NCI-H460 (cell line): ENCODE data around the gene LRP8. TPM values are rescaled to one million over a fixed set of nuclear protein-coding genes. Genes with fewer than 3 reads are reported as not detected.
A peak's percentile ranks its signal among the peaks of the same experiment; 100 is the strongest.

Source experiments
- DNase-seq: peaks from one replicate; pipeline ENCODE4 v3.0.0-alpha.2; 2016; ENCODE audit warnings: low read depth; ENCODE audit errors: extremely low read depth
- polyA plus RNA-seq: library from polyadenylated mRNA; depleted of rRNA; stranded (reverse); fragments of >200 nt; gene quantifications from 2 replicates; pipeline ENCODE4 v1.2.3, GENCODE V29; 2014; cell fraction: nucleus; rRNA removed
- total RNA-seq: library from RNA; depleted of rRNA; stranded (reverse); fragments of >200 nt; shearing (Covaris generic); gene quantifications from 2 replicates; pipeline ENCODE4 v1.2.3, GENCODE V29; 2014; rRNA removed

The LRP8 gene
- 52.6 and 73.1 TPM in 2 replicates for total RNA-seq
- 203 and 249 TPM in 2 replicates for polyA plus RNA-seq

GRCh38 chr1:53328009-53328461 lies at the start of gene LRP8:
TSS of gene LRP8 (minus strand) at chr1:53328070. CDS start at chr1:53327912, 158 bp downstream.
- DNase-seq: peak; percentile 60

GRCh38 chr1:53377438-53377841 lies 49.6 kb upstream of the LRP8 start:
- no peak for DNase-seq

GRCh38 chr1:53376742-53377437 lies 49.0 kb upstream of the LRP8 start:
- DNase-seq: no peak

GRCh38 chr1:53376041-53376461 lies 48.2 kb upstream of the LRP8 start:
- no peak for DNase-seq

- no peak for DNase-seq
Observed at GRCh38 chr1:53375440-53375839, 47.6 kb upstream of the LRP8 start.

- DNase-seq: no peak
Observed at GRCh38 chr1:53373246-53373645, 45.4 kb upstream of the LRP8 start.

- DNase-seq: no peak
Observed at GRCh38 chr1:53372501-53372951, 44.7 kb upstream of the LRP8 start.

- DNase-seq: no peak
Observed at GRCh38 chr1:53371851-53372250, 44.0 kb upstream of the LRP8 start.

GRCh38 chr1:53371121-53371666 lies 43.3 kb upstream of the LRP8 start:
- DNase-seq: no peak

- no peak for DNase-seq
Observed at GRCh38 chr1:53370369-53370961, 42.6 kb upstream of the LRP8 start.

- DNase-seq: no peak
Observed at GRCh38 chr1:53369761-53370160, 41.9 kb upstream of the LRP8 start.

GRCh38 chr1:53369034-53369750 lies 41.3 kb upstream of the LRP8 start:
- no peak for DNase-seq

GRCh38 chr1:53368314-53369033 lies 40.6 kb upstream of the LRP8 start:
- no peak for DNase-seq

GRCh38 chr1:53367503-53368313 lies 39.8 kb upstream of the LRP8 start:
- no peak for DNase-seq

GRCh38 chr1:53366901-53367502 lies 39.1 kb upstream of the LRP8 start:
- DNase-seq: no peak

GRCh38 chr1:53365437-53366063 lies 37.7 kb upstream of the LRP8 start:
- DNase-seq: no peak

- DNase-seq: no peak
Observed at GRCh38 chr1:53362851-53363642, 35.2 kb upstream of the LRP8 start.

GRCh38 chr1:53362270-53362669 lies 34.4 kb upstream of the LRP8 start:
- DNase-seq: no peak
